Keratinocyte (primary cell): ENCODE measurements around the gene GALNT2. TPM values are rescaled to one million over a fixed set of nuclear protein-coding genes. Genes with fewer than 3 reads are reported as not detected.

Experiments used
- DNase-seq: peaks from one replicate; pipeline ENCODE4 v3.0.0-alpha.2; 2011; ENCODE audit warnings: low read depth, missing footprints, low spot score
- FAIRE-seq: peaks from 2 replicates; lab custom pipeline; 2011; peaks lifted over from hg19 to GRCh38; lab: Jason Lieb, UNC
- H2AFZ ChIP-seq: 2 replicates; pipeline ENCODE4 v1.6.0; 2012; ENCODE audit warnings: low read length, control low read depth, inconsistent platforms; ENCODE audit not compliant: control insufficient read depth
- H3K27ac ChIP-seq: 2 replicates; pipeline ENCODE4 v1.5.1; 2011; ENCODE audit warnings: low read length; ENCODE audit not compliant: control insufficient read depth, insufficient read depth
- H3K27me3 ChIP-seq: 3 replicates; pipeline ENCODE4 v1.6.0; 2011; ENCODE audit warnings: low read length; ENCODE audit not compliant: control insufficient read depth, insufficient read depth; ENCODE audit errors: extremely low read depth
- H3K36me3 ChIP-seq, 2 experiments: 2 replicates in 1 of 2; 3 replicates in 1 of 2; pipeline ENCODE4 v1.5.1; 2011; ENCODE audit warnings: low read length in 2 of 2, mild to moderate bottlenecking in 1 of 2; ENCODE audit not compliant: control insufficient read depth in 2 of 2, insufficient read depth in 2 of 2; ENCODE audit errors: extremely low read depth in 1 of 2
- H3K4me1 ChIP-seq: 3 replicates; pipeline ENCODE4 v1.5.1; 2011; ENCODE audit warnings: low read length; ENCODE audit not compliant: control insufficient read depth, insufficient read depth; ENCODE audit errors: extremely low read depth
- H3K4me2 ChIP-seq: 3 replicates; pipeline ENCODE4 v1.6.0; 2011; ENCODE audit warnings: low read depth, low read length; ENCODE audit not compliant: control insufficient read depth, insufficient read depth; ENCODE audit errors: extremely low read depth
- H3K4me3 ChIP-seq, 3 experiments: fragments of 200-600 bp in 1 of 3; sonication (generic) in 1 of 3; 2 replicates in 2 of 3; 3 replicates in 1 of 3; pipeline ENCODE4 v1.5.1; 2011 to 2016; ENCODE audit warnings: low read length in 3 of 3, mild to moderate bottlenecking in 3 of 3, control low read depth in 2 of 3, inconsistent platforms in 1 of 3, low read depth in 1 of 3, mixed read lengths in 1 of 3, mixed run types in 1 of 3, moderate library complexity in 1 of 3; ENCODE audit not compliant: control insufficient read depth in 2 of 3, insufficient read depth in 2 of 3; ENCODE audit errors: extremely low read depth in 1 of 3
- H3K79me2 ChIP-seq: 2 replicates; pipeline ENCODE4 v1.6.0; 2012; ENCODE audit warnings: low read length; ENCODE audit not compliant: control insufficient read depth, insufficient read depth
- H3K9ac ChIP-seq: 3 replicates; pipeline ENCODE4 v1.6.0; 2011; ENCODE audit warnings: low read length; ENCODE audit not compliant: control insufficient read depth, insufficient read depth; ENCODE audit errors: extremely low read depth
- H3K9me1 ChIP-seq: 3 replicates; pipeline ENCODE4 v1.6.0; 2011; ENCODE audit warnings: low read length; ENCODE audit not compliant: control insufficient read depth, insufficient read depth; ENCODE audit errors: extremely low read depth
- H3K9me3 ChIP-seq: 2 replicates; pipeline ENCODE4 v1.5.1; 2012; ENCODE audit warnings: low read depth, low read length; ENCODE audit not compliant: control insufficient read depth
- H4K20me1 ChIP-seq: 3 replicates; pipeline ENCODE4 v1.6.0; 2011; ENCODE audit warnings: low read length; ENCODE audit not compliant: control insufficient read depth, insufficient read depth; ENCODE audit errors: extremely low read depth
- EZH2 ChIP-seq: IDR thresholded peaks from one replicate; pipeline ENCODE4 v1.6.1; 2012; ENCODE audit warnings: inconsistent platforms, mild to moderate bottlenecking, low read length, moderate library complexity
- dilution Hi-C: fragments of 300-500 bp; cut with MboI; formaldehyde crosslinking; loops from one replicate; pipeline ENCODE4 v1.7.0; 2020; ENCODE audit warnings: low sequenced_read_pairs; ENCODE audit not compliant: extremely low pct_ligation_motif_present
- polyA plus RNA-seq, 5 experiments: library from polyadenylated mRNA; depleted of rRNA in 3 of 5; stranded (reverse) in 3 of 5; stranded (forward) in 1 of 5; unstranded in 1 of 5; fragments of >200 nt; gene quantifications; 1 replicate in 1 of 5; 2 replicates in 3 of 5; 3 replicates in 1 of 5; pipeline versions ENCODE4 v1.2.1 to v1.2.3, GENCODE V29; 2011 to 2012; ENCODE audit warnings: missing spikeins in 2 of 5, low read depth in 1 of 5, low replicate concordance in 1 of 5
- TF ChIP-seq, protein P1 (sequence below), 3 experiments: IDR thresholded peaks in 1 of 3; conservative IDR thresholded peaks in 1 of 3; optimal IDR thresholded peaks in 1 of 3; 2 replicates in 2 of 3; 3 replicates in 1 of 3; pipeline versions ENCODE3 to v1.5.1; 2011; ENCODE audit warnings: low read length in 3 of 3, mild to moderate bottlenecking in 3 of 3, moderate library complexity in 2 of 3, control low read depth in 1 of 3, inconsistent platforms in 1 of 3; ENCODE audit not compliant: insufficient read depth in 2 of 3; ENCODE audit errors: extremely low read depth in 1 of 3

Gene GALNT2
- polyA plus RNA-seq, 1 donor (not counting 4 experiments of a cell fraction or from before 2014, with no cell fraction given) = 61.7 TPM

GRCh38 chr1:230109066-230109465, 42.0 kb downstream of the GALNT2 start:
- no peak overlapping the region for H2AFZ ChIP-seq
- no peaks in the 10 kb centered on the region for H3K27me3 ChIP-seq
- H3K27ac ChIP-seq = no peak overlapping the region
- FAIRE-seq (no peak), DNase-seq (no peak)
- peaks cover 36% of the 10 kb centered on the region for H3K4me1 ChIP-seq
- H3K36me3 ChIP-seq = peaks cover 3 to 11% of the 10 kb centered on the region in 2 experiments
- TF ChIP-seq, protein P1, sequence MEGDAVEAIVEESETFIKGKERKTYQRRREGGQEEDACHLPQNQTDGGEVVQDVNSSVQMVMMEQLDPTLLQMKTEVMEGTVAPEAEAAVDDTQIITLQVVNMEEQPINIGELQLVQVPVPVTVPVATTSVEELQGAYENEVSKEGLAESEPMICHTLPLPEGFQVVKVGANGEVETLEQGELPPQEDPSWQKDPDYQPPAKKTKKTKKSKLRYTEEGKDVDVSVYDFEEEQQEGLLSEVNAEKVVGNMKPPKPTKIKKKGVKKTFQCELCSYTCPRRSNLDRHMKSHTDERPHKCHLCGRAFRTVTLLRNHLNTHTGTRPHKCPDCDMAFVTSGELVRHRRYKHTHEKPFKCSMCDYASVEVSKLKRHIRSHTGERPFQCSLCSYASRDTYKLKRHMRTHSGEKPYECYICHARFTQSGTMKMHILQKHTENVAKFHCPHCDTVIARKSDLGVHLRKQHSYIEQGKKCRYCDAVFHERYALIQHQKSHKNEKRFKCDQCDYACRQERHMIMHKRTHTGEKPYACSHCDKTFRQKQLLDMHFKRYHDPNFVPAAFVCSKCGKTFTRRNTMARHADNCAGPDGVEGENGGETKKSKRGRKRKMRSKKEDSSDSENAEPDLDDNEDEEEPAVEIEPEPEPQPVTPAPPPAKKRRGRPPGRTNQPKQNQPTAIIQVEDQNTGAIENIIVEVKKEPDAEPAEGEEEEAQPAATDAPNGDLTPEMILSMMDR (optimal IDR thresholded peaks at IDR 0.05 in 1 of 3, IDR thresholded peaks at IDR 0.05 in 1 of 3, conservative IDR thresholded peaks at IDR 0.05 in 1 of 3; ENCODE audit: extremely low read depth in 1 of 3, insufficient read depth in 2 of 3, low read length in 3 of 3) = no peak
- no peak for TF ChIP-seq EZH2
- no peak overlapping the region for H3K9ac ChIP-seq
- peaks cover 82% of the 10 kb centered on the region for H3K79me2 ChIP-seq
- H3K4me2 ChIP-seq = no peak overlapping the region
- no peak overlapping the region for H3K4me3 ChIP-seq
- peaks cover 14% of the 10 kb centered on the region for H3K9me1 ChIP-seq
- H4K20me1 ChIP-seq = peaks cover 22% of the 10 kb centered on the region
- no peaks in the 10 kb centered on the region for H3K9me3 ChIP-seq
- dilution Hi-C loops = no loop called here

- Histone ChIP-seq H3K9me1 (peaks cover 11% of the 10 kb centered on the region), H3K4me1 (peaks cover 29% of the 10 kb centered on the region), H3K79me2 (peaks cover 89% of the 10 kb centered on the region), H3K4me2 (no peak overlapping the region), H2AFZ (no peak overlapping the region), H4K20me1 (peaks cover 20% of the 10 kb centered on the region), H3K27ac (no peak overlapping the region), H3K27me3 (no peaks in the 10 kb centered on the region), H3K9me3 (no peaks in the 10 kb centered on the region), H3K4me3 (no peak overlapping the region), H3K9ac (no peak overlapping the region), H3K36me3 (peaks cover 6 to 13% of the 10 kb centered on the region in 2 experiments)
- FAIRE-seq = no peak
- no peak for DNase-seq
- no peak for TF ChIP-seq EZH2
- TF ChIP-seq, protein P1 (optimal IDR thresholded peaks at IDR 0.05 in 1 of 3, IDR thresholded peaks at IDR 0.05 in 1 of 3, conservative IDR thresholded peaks at IDR 0.05 in 1 of 3; ENCODE audit: extremely low read depth in 1 of 3, insufficient read depth in 2 of 3, low read length in 3 of 3) = peak in 1 of 3 experiments; percentile 17
- dilution Hi-C loops = no loop called here
Measured at GRCh38 chr1:230109895-230110667, 43.0 kb downstream of the GALNT2 start.
